ENCODE measurements around the gene SGSM2.

Gene SGSM2

DNA sequence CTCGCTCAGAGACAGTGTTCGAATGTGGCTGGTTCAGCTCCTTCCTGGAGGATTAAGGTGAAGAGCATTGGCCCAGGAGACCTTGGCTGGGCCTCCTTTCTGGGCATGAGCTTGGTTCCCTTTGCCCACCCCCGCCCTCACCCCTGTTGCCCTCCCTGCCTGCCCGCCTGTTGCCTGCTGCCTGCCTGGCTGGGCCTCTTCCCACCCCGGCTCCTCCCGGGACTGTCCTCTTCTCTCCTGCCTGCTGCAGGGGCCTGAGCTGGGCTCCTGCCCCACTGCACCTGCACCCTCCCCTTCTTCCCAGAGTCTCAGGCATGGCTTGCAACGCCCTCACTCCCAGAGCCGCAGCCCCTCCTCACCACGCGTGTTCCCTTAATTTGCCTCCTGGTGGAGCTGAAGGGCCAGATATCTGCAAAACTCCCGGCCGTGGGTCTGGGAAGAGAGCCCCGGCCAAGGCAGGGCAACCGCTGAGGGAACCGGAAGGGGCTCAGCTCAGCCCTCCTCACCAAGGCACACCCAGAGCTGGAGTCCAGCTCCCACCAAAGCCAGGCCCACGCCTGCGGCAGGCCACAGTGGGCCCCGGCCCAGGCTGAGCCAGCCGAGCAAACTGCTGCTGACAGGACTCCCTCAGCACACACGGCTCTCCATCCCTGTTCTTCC is 32.4 kb downstream of the SGSM2 start:
- no peak for DNase-seq (ENCODE audit: low read depth)

DNA sequence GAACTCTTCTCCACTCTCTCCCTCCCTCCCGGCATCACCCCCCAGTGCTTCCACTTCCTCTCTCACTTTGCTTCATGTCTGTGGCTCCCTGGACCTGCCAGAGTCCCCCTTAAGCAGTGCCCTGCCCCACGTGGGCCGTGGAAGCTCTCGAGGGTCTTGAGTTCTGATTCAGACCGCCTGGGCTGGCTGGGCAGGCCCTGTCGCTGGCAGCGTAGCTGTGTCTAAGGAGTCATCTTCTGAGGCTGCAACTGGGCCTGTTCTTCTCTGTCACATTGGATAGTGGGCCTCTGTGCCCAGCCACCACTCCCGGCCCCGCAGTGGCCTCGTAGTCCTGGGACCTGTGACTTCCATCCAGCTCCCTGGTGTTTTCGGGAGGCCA is 32.9 kb downstream of the SGSM2 start:
- no peak for DNase-seq (ENCODE audit: low read depth)

- DNase-seq (ENCODE audit: low read depth), result no peak
These were observed 34.2 kb downstream of the SGSM2 start for GRCh38 chr17:2371183-2372130.

DNA sequence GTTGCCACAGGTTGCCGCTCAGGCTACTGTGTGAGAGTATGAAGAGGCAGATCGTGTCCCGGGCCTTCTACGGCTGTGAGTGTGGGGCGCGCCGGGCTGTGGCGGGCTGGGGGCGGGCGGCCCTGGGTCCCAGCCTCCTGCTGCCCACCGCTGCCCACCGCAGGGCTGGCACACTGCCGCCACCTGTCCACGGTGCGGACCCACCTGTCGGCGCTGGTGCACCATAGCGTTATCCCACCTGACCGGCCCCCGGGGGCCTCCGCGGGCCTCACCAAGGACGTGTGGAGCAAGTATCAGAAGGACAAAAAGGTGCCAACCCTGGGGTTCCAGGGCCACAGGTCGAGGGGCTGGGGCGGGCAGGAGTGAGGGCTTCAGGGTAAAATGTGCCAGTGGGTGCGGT is 34.9 kb downstream of the SGSM2 start:
- no peak for DNase-seq (ENCODE audit: low read depth)

GRCh38 chr17:2372681-2373080 is 35.4 kb downstream of the SGSM2 start:
- no peak for DNase-seq (ENCODE audit: low read depth)

GRCh38 chr17:2373179-2373578 is 35.9 kb downstream of the SGSM2 start:
- DNase-seq (ENCODE audit: low read depth), result no peak

DNA sequence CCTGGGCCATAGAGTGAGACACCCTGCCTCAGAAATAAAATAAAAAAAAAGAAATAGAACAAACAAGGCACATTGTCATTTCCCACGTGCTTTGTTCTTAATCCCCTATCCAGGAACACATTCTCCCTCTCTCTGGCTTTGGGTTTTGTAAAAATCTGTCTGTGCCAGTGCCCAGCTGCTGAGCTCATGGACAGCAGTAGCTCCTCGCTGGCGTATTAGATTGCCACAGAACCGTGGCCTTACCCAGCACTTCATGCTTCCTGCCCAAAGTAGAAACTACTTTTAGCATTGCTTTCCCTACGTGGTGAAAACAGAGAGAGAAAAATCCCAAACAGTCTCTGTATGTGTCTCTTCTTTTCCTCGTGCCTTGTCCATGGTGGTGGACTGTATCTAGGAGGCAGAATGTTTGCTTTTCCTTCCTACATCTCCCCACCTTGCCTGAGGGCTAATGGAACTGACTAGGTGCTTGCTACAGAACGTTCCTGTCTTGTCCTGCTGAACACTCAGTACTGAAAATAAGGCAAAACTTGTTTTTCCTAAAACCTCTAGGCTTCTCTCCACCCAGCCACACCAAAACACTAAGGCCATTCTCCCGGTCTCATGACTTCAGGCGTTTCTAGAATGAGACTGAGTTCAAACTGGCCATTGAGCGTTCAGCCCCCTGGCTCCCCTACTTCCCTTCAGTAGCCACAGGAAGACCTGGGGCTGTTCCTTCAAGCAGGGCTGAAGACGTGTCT is 37.4 kb downstream of the SGSM2 start:
- DNase-seq (ENCODE audit: low read depth), result no peak

- DNase-seq (ENCODE audit: low read depth), result no peak
These were observed 38.1 kb downstream of the SGSM2 start for GRCh38 chr17:2375406-2375805.

DNA sequence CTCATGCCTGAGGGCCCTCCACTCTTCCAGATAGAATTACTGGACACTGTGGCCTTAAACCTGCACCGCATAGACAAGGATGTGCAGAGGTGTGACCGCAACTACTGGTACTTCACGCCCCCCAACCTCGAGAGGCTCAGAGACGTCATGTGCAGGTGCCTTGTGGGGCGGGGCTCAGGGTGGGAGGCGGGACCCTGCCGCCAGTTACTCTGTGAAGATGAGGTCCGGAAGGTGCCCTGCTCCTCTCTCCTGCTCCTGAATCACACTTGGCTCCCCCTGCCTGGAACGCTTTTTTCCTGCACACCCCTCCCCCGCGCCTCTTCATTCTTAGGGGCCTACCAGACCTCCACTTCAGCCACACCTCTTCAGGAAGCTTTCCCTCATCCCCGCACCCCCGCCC is 38.8 kb downstream of the SGSM2 start:
- no peak for DNase-seq (ENCODE audit: low read depth)

GRCh38 chr17:2377659-2378058 is 40.4 kb downstream of the SGSM2 start:
- DNase-seq (ENCODE audit: low read depth), result no peak

GRCh38 chr17:2378905-2379304 is 41.6 kb downstream of the SGSM2 start:
- DNase-seq (ENCODE audit: low read depth), result no peak

GRCh38 chr17:2379489-2380225 is 42.4 kb downstream of the SGSM2 start:
- no peak for DNase-seq (ENCODE audit: low read depth)

DNA sequence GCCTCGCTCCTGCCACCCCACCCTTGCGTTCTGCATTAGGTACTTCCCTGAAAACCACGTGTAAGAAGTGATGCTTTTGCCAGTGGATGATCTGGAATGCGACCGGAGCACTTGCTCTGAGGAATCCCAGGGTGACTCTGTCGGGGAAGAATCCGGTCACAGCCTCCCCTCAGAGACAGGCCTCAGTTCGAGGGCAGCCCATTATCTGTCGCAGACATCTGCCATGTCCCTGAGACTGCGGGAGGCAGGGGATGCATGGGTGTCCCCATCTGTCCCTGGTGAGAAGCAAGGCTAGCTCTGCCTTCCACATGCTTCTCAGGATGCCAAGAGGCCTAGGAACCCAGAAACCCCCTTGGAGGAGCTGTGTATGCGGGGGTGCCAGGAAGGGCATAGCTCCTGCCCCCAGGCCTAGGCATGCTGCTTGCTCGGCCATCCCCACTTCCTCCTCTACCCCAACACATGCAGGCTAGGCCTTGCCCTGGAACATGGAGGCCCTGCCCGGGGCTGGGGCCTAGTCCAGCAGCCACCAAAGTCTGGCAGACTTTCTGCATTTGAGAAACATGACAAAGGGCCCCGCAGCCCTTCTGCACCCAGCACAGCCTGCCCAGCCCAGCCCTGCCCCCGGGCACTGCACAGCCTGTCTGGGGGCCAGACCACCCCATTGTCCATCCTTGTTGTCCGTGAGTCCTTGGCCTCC is 43.1 kb downstream of the SGSM2 start:
- DNase-seq (ENCODE audit: low read depth), result no peak

DNA sequence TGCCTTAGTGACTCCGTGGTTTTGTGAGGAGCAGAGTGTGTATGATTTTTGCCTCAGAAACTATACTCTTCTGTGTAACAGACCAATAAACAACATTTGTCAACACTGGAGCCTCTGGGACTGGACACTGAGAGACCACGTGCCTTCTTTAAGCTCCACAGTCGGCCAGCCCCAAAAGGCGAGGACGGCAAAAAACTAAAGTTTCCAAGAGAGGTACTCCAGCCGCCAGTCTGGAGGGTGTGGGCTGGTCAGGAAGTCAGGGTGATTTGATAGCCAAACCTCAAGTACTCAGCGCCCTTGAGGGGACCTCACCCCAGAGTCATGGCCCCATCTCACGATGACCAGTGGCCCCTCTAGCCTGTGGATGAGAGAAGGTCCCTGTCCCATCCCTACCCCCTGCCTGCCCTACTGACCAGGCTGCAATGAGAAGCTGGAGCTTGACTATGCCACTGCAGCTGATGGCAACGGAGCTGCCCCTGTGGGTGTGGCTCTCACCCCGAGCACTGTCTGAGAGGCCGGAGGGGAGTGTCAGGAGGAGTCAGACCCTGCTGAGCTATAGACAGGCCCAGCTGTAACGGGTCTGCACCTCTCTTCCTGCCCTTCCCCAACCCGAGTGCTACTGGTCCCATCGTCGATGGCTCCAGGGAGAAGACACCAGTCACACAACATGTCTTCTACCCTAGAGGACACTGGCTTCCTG is 43.8 kb downstream of the SGSM2 start:
- no peak for DNase-seq (ENCODE audit: low read depth)

GRCh38 chr17:2383628-2384167 is 46.4 kb downstream of the SGSM2 start:
- DNase-seq (ENCODE audit: low read depth), result no peak

- no peak for DNase-seq (ENCODE audit: low read depth)
These were observed 47.3 kb downstream of the SGSM2 start for GRCh38 chr17:2384439-2385127.

- DNase-seq (ENCODE audit: low read depth), result no peak
These were observed 48.2 kb downstream of the SGSM2 start for GRCh38 chr17:2385240-2386210.

DNA sequence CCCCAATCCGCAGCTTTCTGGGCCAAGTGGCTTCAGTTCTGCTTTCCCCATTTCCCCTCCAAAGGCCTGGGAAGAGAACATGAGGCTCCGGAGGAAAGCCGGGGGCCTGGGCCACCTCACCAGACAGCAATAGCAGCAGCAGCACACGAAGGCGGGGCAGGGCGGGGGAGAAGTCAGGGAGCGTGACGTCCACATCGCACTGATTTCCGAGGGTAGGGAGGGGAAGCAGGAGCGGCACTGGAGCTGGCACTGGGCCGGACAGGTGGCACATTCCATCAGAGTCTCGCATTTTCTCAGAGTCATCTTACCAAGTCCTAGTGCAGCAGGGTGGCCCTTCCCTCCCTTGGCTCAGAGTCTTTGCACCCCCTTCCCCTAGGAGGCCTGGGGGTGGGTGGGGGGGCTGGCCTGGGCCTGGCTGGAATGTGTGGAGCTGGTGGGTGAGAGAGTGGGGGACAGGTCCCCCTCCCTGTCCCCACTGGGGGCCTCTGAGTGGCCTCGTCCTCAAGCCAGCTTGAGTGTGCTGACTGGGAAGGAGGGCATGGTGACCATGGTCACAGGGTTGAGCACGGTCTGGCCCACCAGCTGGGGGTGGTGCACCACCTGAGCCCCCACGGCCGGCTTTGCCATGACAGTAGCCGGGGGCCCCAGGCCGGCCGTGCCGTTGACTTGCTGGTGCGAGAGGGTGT is 49.2 kb downstream of the SGSM2 start:
- DNase-seq (ENCODE audit: low read depth), result no peak

All from CMK (cell line).